IPS-15b (cell line): ENCODE measurements around the gene CCSAP.
"Not testable (repeated sequence)": the region's sequence is repeated elsewhere in the genome, so short reads cannot be mapped to it uniquely, and the experiment has no call there.

Experiments used
- H3K27me3 ChIP-seq: one replicate; pipeline ENCODE4 v1.6.1; 2013; ENCODE audit warnings: low read length; ENCODE audit not compliant: control insufficient read depth, insufficient read depth
- H3K36me3 ChIP-seq: one replicate; pipeline ENCODE4 v1.6.1; 2013; ENCODE audit warnings: low read length; ENCODE audit not compliant: control insufficient read depth, insufficient read depth
- H3K4me1 ChIP-seq: one replicate; pipeline ENCODE4 v1.6.1; 2013; ENCODE audit warnings: mild to moderate bottlenecking, low read length; ENCODE audit not compliant: control insufficient read depth, insufficient read depth
- H3K4me3 ChIP-seq: one replicate; pipeline ENCODE4 v1.5.1; 2013; ENCODE audit warnings: low read depth, low read length
- H3K9ac ChIP-seq: one replicate; pipeline ENCODE4 v1.6.1; 2013; ENCODE audit warnings: low read depth, mild to moderate bottlenecking, low read length
- H3K9me3 ChIP-seq: one replicate; pipeline ENCODE4 v1.6.1; 2013; ENCODE audit warnings: mild to moderate bottlenecking, low read length; ENCODE audit not compliant: control insufficient read depth, insufficient read depth

Gene CCSAP

DNA sequence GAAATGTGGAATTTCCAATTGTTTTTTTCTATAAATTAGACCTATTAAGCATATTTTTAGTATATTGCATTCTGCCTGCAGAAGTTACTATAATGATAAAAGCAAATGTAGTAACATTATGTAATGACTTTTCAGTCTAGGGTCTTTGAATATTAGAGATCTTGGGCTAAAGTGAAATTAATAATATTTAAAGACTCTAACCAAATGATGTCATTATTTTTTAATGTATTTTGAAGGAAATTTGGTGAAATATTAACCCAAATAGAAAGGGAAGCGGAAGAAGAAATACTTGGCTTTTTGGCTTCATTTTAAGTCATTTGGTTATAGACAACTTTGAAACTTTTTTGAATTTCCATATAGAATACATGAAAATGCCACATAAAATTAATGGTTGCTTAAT, 45.1 kb downstream of the CCSAP start:
- Histone ChIP-seq H3K27me3 (no peaks in the 10 kb centered on the region), H3K9me3 (no peaks in the 10 kb centered on the region), H3K36me3 (peaks cover 5% of the 10 kb centered on the region), H3K4me1 (no peaks in the 10 kb centered on the region), H3K4me3 (no peak overlapping the region), H3K9ac (no peak overlapping the region)

DNA sequence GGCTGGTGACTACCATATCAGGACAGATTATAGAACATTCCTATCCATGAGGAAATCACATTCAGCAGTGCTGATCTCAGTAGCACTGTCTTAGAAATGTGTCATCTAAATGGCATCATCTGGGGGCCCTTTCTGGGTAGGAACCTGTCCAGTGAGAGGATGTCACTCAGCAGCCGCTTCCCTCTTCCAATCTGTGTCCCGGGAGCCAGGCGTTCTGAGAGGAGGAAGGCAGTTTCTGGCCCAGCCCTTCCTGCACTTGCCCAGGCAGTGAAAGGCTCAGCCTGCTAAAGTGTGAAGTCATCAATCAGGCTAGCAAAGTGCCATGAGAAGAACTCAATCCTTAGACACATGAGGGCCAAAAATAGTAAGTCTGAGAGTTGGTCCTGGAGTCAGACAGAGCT, 46.3 kb downstream of the CCSAP start:
- no peak overlapping the region for H3K9ac ChIP-seq
- H3K9me3 ChIP-seq: no peaks in the 10 kb centered on the region
- H3K27me3 ChIP-seq: no peaks in the 10 kb centered on the region
- no peaks in the 10 kb centered on the region for H3K4me1 ChIP-seq
- H3K4me3 ChIP-seq: no peak overlapping the region
- peaks cover 5% of the 10 kb centered on the region for H3K36me3 ChIP-seq

DNA sequence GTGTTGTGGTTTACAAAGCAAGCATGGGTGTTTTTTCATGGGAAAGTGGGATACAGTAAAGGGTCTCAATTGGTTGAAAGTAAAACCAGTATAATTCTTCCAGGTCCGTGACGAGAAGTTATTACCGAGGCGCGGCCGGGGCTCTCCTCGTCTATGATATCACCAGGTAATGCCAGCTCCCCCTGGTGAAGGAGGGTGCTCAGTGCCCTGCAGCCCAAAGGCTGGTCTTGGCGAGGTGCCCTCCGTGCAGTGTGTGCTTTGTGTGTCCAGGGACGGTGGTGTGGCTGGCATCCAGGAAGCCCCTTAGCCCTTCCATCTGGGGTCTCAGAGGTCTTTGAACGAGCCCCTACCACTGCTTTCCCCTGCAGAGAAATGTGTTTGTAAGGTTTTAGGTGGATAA, 47.1 kb downstream of the CCSAP start:
- no peak overlapping the region for H3K9ac ChIP-seq
- H3K9me3 ChIP-seq: no peaks in the 10 kb centered on the region
- H3K27me3 ChIP-seq: no peaks in the 10 kb centered on the region
- no peak overlapping the region for H3K4me3 ChIP-seq
- H3K36me3 ChIP-seq: peaks cover 5% of the 10 kb centered on the region
- no peaks in the 10 kb centered on the region for H3K4me1 ChIP-seq

DNA sequence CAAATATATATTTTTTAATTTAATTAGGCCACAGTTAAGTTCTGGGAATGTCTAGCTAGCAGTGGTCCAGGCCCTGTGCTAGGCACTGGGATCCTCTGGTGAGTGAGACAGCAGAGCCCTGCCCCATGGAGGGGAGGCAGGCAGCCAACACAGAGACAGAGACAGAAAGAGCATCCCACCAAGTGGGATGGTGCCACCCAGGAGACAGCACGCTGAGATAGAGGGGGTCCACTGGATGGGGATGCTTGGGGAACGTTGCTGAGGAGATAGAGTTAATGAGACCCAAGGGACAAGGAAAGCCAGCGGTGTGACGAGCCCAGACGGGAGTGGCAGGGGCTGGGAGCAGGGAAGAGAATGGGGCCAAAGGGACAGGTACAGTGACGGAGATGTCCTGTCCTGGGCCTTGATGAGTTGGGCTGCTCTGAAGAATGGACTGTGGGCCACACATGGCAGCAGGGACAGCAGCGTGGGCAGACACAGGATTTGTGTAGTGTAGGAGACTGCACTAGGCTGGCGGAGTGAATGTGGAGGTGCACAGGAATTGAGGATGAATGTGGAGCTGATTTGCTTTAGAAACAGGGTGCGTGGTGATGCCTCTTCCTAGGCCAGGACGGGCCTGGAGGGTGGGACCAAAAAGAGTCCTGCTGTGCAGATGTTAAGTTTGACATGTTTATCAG, 49.2 kb downstream of the CCSAP start:
- Histone ChIP-seq H3K9me3 (no peaks in the 10 kb centered on the region), H3K36me3 (peaks cover 2% of the 10 kb centered on the region), H3K4me3 (no peak overlapping the region), H3K9ac (no peak overlapping the region), H3K4me1 (no peaks in the 10 kb centered on the region), H3K27me3 (no peaks in the 10 kb centered on the region)

DNA sequence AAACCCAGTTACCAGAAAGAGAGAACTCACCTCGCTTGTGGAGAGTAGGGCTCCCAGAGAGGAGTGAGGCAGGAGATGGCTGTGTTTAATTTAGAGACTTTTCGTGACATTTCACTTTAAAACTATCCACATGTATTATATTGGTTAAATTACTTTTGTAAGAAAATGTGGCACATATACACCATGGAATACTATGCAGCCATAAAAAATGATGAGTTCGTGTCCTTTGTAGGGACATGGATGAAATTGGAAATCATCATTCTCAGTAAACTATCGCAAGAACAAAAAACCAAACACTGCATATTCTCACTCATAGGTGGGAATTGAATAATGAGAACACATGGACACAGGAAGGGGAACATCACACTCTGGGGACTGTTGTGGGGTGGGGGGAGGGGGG, 51.2 kb downstream of the CCSAP start:
- H3K4me1 ChIP-seq, H3K4me3 ChIP-seq, H3K27me3 ChIP-seq, H3K36me3 ChIP-seq, H3K9me3 ChIP-seq, H3K9ac ChIP-seq: not testable (repeated sequence)

DNA sequence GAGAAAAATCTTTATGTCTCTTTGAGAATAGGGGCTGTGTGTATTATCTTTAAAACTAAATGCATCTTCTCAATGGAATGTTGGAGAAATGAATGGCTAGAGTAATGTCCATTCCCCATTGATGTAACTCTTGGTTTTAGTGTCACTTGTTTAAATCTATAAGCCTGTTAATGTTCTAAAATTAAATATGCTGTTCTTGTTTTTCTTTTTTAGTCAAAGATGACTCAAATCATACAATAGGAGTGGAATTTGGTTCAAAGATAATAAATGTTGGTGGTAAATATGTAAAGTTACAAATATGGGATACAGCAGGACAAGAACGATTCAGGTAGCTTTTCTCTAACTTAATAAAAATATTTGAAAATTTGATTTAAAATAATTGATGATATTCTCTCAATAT, 54.3 kb downstream of the CCSAP start:
- Histone ChIP-seq H3K36me3 (no peaks in the 10 kb centered on the region), H3K4me3 (no peak overlapping the region), H3K27me3 (no peaks in the 10 kb centered on the region), H3K9ac (no peak overlapping the region), H3K4me1 (no peaks in the 10 kb centered on the region), H3K9me3 (no peaks in the 10 kb centered on the region)

DNA sequence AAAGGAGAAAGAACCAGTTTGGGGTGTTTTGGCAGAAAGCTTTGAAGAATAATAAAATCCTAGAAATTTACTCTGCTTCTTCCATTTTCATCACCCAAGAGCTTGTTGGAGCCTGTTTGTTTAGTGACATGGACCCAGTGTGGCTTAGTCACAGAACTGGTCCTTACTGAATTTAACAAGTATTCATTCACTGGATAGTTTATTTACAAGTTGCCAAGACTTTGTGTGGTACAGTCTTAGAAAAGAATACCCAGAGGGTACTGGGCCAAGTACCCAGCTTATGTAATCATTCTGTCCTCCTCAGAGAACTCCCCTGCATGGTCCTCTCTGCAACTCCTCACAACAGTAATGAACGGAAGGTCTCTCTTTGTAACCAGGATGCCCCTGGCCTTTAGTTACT, 55.6 kb downstream of the CCSAP start:
- no peaks in the 10 kb centered on the region for H3K4me1 ChIP-seq
- H3K9ac ChIP-seq: no peak overlapping the region
- H3K36me3 ChIP-seq: no peaks in the 10 kb centered on the region
- no peaks in the 10 kb centered on the region for H3K27me3 ChIP-seq
- no peak overlapping the region for H3K4me3 ChIP-seq
- H3K9me3 ChIP-seq: no peaks in the 10 kb centered on the region

DNA sequence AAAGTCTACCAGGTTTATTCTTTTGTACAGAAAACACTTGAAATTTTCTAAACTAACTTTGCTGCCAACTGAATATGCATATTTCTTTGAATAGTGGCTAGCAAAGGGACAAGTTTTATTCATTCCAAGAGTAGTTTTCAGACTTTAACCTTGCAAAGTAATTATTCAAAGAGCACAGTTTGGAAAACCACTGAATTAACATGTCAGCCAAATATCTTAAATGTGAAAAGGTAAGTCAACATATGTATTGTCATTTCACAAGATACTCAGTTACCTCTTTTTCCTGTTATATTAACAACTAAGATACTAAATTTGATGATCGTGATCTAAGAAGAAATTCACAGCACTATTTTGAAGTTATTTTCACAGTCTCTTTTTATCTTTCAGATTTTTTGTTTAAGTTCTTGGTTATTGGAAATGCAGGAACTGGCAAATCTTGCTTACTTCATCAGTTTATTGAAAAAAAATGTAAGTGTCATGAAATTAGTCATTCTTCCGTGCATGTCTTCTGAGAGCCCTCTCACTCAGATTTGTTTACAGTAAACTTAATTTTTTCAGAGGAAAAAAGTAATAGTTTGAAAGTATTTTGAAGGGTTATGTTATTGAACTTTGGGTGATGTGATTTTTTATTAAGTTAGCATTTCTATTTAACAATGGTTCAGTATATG, 56.6 kb downstream of the CCSAP start:
- Histone ChIP-seq H3K36me3 (no peaks in the 10 kb centered on the region), H3K9me3 (no peaks in the 10 kb centered on the region), H3K4me3 (no peak overlapping the region), H3K27me3 (no peaks in the 10 kb centered on the region), H3K4me1 (no peaks in the 10 kb centered on the region), H3K9ac (no peak overlapping the region)

DNA sequence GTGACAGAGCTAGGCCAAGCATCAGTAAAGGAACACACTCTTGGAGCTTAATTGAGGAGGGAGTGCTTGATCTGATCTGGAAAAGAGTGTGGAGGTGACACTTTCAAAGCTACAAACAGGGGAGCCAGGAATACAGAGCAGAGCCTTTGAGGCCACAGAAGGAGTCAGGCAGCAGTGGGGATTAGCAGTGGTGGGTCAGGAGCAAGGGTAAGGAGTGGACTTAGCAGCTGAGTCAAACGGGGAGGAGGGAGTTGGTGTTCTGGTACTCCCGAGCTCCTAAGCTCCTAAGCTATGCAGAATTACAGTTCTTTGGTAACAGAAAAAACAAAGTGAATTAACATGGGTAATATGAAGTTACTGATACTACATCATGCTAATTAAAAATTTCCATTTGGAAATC, 57.4 kb downstream of the CCSAP start:
- H3K4me1 ChIP-seq: no peaks in the 10 kb centered on the region
- no peak overlapping the region for H3K9ac ChIP-seq
- H3K4me3 ChIP-seq: no peak overlapping the region

DNA sequence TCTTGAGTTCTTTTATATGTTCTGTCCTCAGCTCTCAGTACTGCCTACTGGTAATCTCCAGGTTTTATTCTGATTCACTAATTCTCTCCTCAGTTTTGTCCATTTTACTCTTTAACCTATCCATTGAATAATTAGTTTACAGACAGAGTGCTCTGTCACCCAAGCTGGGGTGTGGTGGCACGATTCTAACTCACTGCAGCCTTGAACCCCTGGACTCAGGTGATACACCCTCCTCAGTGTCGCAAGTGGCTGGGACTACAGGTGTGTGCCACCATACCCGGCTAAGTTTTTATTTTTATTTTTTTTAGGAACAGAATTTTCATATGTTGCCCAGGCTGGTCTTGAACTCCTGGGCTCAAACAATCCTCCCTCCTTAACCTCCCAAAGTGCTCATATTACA, 58.0 kb downstream of the CCSAP start:
- H3K4me1 ChIP-seq: no peaks in the 10 kb centered on the region
- H3K9me3 ChIP-seq: no peaks in the 10 kb centered on the region
- no peak overlapping the region for H3K4me3 ChIP-seq
- H3K36me3 ChIP-seq: no peaks in the 10 kb centered on the region
- no peak overlapping the region for H3K9ac ChIP-seq
- H3K27me3 ChIP-seq: no peaks in the 10 kb centered on the region

More for the DNA sequence above, 57.4 kb downstream of the CCSAP start:
- H3K36me3 ChIP-seq: no peaks in the 10 kb centered on the region
- H3K9me3 ChIP-seq: no peaks in the 10 kb centered on the region
- no peaks in the 10 kb centered on the region for H3K27me3 ChIP-seq

DNA sequence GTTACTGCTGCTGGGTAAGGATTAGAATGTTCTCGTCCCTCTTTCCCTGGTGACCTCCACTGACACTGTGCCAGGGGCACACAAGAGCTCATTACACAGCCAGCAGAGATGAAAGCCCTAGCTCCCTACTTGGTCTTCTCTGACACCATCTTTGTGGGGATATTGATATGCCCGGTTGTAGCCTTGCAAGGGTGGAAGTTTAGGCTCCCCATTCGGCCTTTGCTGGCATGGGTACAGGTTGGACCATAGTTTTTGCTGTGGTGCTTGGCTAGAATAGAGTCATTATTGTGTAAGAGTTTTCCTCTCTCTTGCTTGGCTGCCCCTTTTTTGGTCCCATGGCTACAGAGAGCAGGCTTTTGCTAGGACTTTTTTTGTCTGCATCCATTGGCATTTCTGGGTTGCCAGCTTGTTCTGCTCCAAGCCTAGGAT, 59.6 kb downstream of the CCSAP start:
- no peaks in the 10 kb centered on the region for H3K4me1 ChIP-seq
- no peak overlapping the region for H3K9ac ChIP-seq
- no peaks in the 10 kb centered on the region for H3K27me3 ChIP-seq
- no peak overlapping the region for H3K4me3 ChIP-seq
- no peaks in the 10 kb centered on the region for H3K36me3 ChIP-seq
- H3K9me3 ChIP-seq: no peaks in the 10 kb centered on the region

DNA sequence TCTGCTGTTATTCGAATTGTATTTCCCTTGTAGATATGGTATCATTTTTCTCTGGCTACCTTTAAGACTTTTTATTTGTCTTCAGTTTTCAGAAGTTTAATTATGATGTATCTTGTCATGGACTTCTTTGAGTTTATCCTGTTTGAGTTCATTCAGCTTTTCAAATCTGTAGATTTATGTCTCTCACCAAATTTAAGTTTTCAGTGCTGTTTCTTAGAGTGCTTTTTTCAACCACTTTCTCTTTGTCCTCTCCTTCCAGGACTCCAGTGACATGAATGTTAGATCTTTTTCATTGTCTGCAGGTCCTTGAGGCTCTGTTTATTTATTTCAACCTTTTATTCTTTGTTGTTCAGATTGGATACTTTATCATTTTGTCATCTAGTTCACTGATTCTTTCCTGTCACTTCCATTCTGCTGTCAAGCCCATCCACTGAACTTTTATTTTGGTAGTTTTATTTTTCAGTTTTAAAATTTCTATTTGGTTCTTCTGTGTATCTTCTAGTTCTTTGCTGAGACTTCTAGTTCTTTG, 60.5 kb downstream of the CCSAP start:
- H3K27me3 ChIP-seq: no peaks in the 10 kb centered on the region
- H3K4me1 ChIP-seq: no peaks in the 10 kb centered on the region
- no peak overlapping the region for H3K9ac ChIP-seq
- no peaks in the 10 kb centered on the region for H3K36me3 ChIP-seq
- H3K9me3 ChIP-seq: no peaks in the 10 kb centered on the region
- no peak overlapping the region for H3K4me3 ChIP-seq
